ENCODE data around the gene TMEM168.
"Not testable (repeated sequence)": the region's sequence is repeated elsewhere in the genome, so short reads cannot be mapped to it uniquely, and the experiment has no call there.

The TMEM168 gene

GRCh38 chr7:112789817-112790585, at the start of gene TMEM168:
TMEM168 (minus strand) TSS chr7:112790393; CDS start chr7:112784825, 5,568 bp downstream.
- peak; percentile 81 for DNase-seq

GRCh38 chr7:112835928-112836327, 45.7 kb upstream of the TMEM168 start:
- not testable (repeated sequence) for DNase-seq

GRCh38 chr7:112833082-112833481, 42.9 kb upstream of the TMEM168 start:
- DNase-seq = no peak

GRCh38 chr7:112830769-112831168, 40.6 kb upstream of the TMEM168 start:
- no peak for DNase-seq

- DNase-seq = no peak
Measured at GRCh38 chr7:112828696-112829095, 38.5 kb upstream of the TMEM168 start.

GRCh38 chr7:112821345-112821744, 31.2 kb upstream of the TMEM168 start:
- DNase-seq = no peak

GRCh38 chr7:112819536-112819935, 29.3 kb upstream of the TMEM168 start:
- no peak for DNase-seq

GRCh38 chr7:112806156-112806555, 16.0 kb upstream of the TMEM168 start:
- no peak for DNase-seq

- DNase-seq = no peak
Measured at GRCh38 chr7:112802406-112802805, 12.2 kb upstream of the TMEM168 start.

- no peak for DNase-seq
Measured at GRCh38 chr7:112800486-112800885, 10.3 kb upstream of the TMEM168 start.

- DNase-seq = no peak
Measured at GRCh38 chr7:112799448-112800120, 9.4 kb upstream of the TMEM168 start.

- DNase-seq = no peak
Measured at GRCh38 chr7:112798274-112799159, 8.3 kb upstream of the TMEM168 start.

GRCh38 chr7:112796552-112796951, 6.4 kb upstream of the TMEM168 start:
- DNase-seq = not testable (repeated sequence)

GRCh38 chr7:112792441-112792840, 2.2 kb upstream of the TMEM168 start:
- no peak for DNase-seq

- DNase-seq = no peak
Measured at GRCh38 chr7:112791465-112792168, 1.4 kb upstream of the TMEM168 start.

GRCh38 chr7:112790586-112791003, 402 bp upstream of the TMEM168 start:
- no peak for DNase-seq

- no peak for DNase-seq
Measured at GRCh38 chr7:112789453-112789816, 758 bp downstream of the TMEM168 start.

GRCh38 chr7:112788778-112789343, 1.3 kb downstream of the TMEM168 start:
- no peak for DNase-seq

- no peak for DNase-seq
Measured at GRCh38 chr7:112784603-112785002, 5.6 kb downstream of the TMEM168 start.

- no peak for DNase-seq
Measured at GRCh38 chr7:112782498-112782897, 7.7 kb downstream of the TMEM168 start.

GRCh38 chr7:112781558-112781957, 8.6 kb downstream of the TMEM168 start:
- DNase-seq = no peak

GRCh38 chr7:112781110-112781509, 9.1 kb downstream of the TMEM168 start:
- no peak for DNase-seq
